ENCODE measurements around the gene ARID1B.

GRCh38 chr6:157198425-157199279 is 421.5 kb downstream of the ARID1B start:
- no peak for TF ChIP-seq GATA3 (IDR thresholded peaks at IDR 0.05; ENCODE audit: low read depth, low read length)
- no peak for TF ChIP-seq GATA2 (IDR thresholded peaks at IDR 0.05; ENCODE audit: low read depth, low read length)
